Breast epithelium (tissue), 4 donors: Measurements from ENCODE around the gene KLF5. TPM values are rescaled to one million over a fixed set of nuclear protein-coding genes. Genes with fewer than 3 reads are reported as not detected.

Source experiments
- DNase-seq, 2 donors: peaks; one replicate each; pipeline ENCODE4 v3.0.0-alpha.2; 2019; ENCODE audit warnings: low spot score in 2 of 2
- H3K27ac ChIP-seq, 2 donors: fragments of 200-600 bp; sonication (generic) in 1 of 2; one replicate each; pipeline ENCODE4 v1.5.1; 2016 to 2019; ENCODE audit warnings: mild to moderate bottlenecking in 1 of 2
- H3K27me3 ChIP-seq, 2 donors: fragments of 200-600 bp; sonication (generic) in 1 of 2; one replicate each; pipeline versions ENCODE4 v1.5.1 to v1.6.0; 2017 to 2019; ENCODE audit warnings: control low read depth in 1 of 2, mild to moderate bottlenecking in 1 of 2
- H3K36me3 ChIP-seq: fragments of 200-600 bp; one replicate; pipeline ENCODE4 v1.5.1; 2019
- H3K4me1 ChIP-seq, 2 donors: fragments of 200-600 bp; sonication (generic); one replicate each; pipeline ENCODE4 v1.5.1; 2016 to 2019; ENCODE audit warnings: control low read depth in 1 of 2
- H3K4me3 ChIP-seq, 3 donors: fragments of 200-600 bp; sonication (generic); 1 replicate in 2 of 3; 2 replicates in 1 of 3; pipeline ENCODE4 v1.5.1; 2016 to 2019; ENCODE audit warnings: mild to moderate bottlenecking in 3 of 3, moderate library complexity in 2 of 3
- H3K9me3 ChIP-seq, 2 donors: fragments of 200-600 bp; sonication (generic) in 1 of 2; one replicate each; pipeline ENCODE4 v1.5.1; 2016 to 2019; ENCODE audit warnings: control low read depth in 1 of 2
- CTCF ChIP-seq, 3 donors: fragments of 450-650 bp; IDR thresholded peaks; one replicate each; pipeline ENCODE4 v1.5.1; 2016 to 2017; ENCODE audit warnings: antibody characterized with exemption in 3 of 3, mild to moderate bottlenecking in 3 of 3, moderate library complexity in 3 of 3
- POLR2A ChIP-seq: fragments of 450-650 bp; IDR thresholded peaks from one replicate; pipeline ENCODE4 v1.6.1; 2016; ENCODE audit warnings: antibody characterized with exemption, mild to moderate bottlenecking, moderate library complexity
- POLR2AphosphoS5 ChIP-seq, 3 donors: sonication (generic); formaldehyde crosslinking; IDR thresholded peaks; one replicate each; pipeline ENCODE4 v1.6.1; 2017; ENCODE audit warnings: antibody characterized with exemption in 3 of 3
- intact Hi-C: fragments of 100-400 bp; cut with DNase I; formaldehyde crosslinking; loops from one replicate; pipeline ENCODE4 v1.15.1; 2023; ENCODE audit warnings: low total_unique reads
- total RNA-seq, 3 donors: library from RNA; depleted of rRNA; stranded (reverse); fragments of >200 nt; gene quantifications; one replicate each; pipeline ENCODE4 v1.1.0, GENCODE V29; 2016

Gene KLF5
- total RNA-seq, 3 donors from 2014 or later = 2.2 to 30.7 (median 10.5) TPM

- intact Hi-C loops = no loop called here
- Histone ChIP-seq H3K27me3 (no peaks in the 10 kb centered on the region), H3K4me3 (no peak overlapping the region), H3K4me1 (no peaks in the 10 kb centered on the region), H3K36me3 (peaks cover 8% of the 10 kb centered on the region), H3K27ac (no peak overlapping the region), H3K9me3 (no peaks in the 10 kb centered on the region)
- TF ChIP-seq POLR2A = no peak
- no peak for TF ChIP-seq CTCF (IDR thresholded peaks at IDR 0.05)
- no peak for DNase-seq
These were observed 16.7 kb downstream of the KLF5 start for GRCh38 chr13:73075546-73075945.

GRCh38 chr13:73075954-73076353, 17.1 kb downstream of the KLF5 start:
- Histone ChIP-seq H3K4me3 (no peak overlapping the region), H3K27ac (no peak overlapping the region), H3K27me3 (no peaks in the 10 kb centered on the region), H3K9me3 (no peaks in the 10 kb centered on the region), H3K36me3 (peaks cover 8% of the 10 kb centered on the region), H3K4me1 (no peaks in the 10 kb centered on the region)
- TF ChIP-seq CTCF (IDR thresholded peaks at IDR 0.05) = no peak
- TF ChIP-seq POLR2A = no peak
- intact Hi-C loops = no loop called here
- DNase-seq = no peak

GRCh38 chr13:73077865-73078264, 19.1 kb downstream of the KLF5 start:
- peaks cover 8% of the 10 kb centered on the region for H3K36me3 ChIP-seq
- H3K4me3 ChIP-seq = no peak overlapping the region
- intact Hi-C loops = no loop called here
- TF ChIP-seq POLR2AphosphoS5 (IDR thresholded peaks at IDR 0.05) (no peak), CTCF (IDR thresholded peaks at IDR 0.05) (no peak), POLR2A (no peak)
- DNase-seq = no peak
- no peak overlapping the region for H3K27ac ChIP-seq
- H3K4me1 ChIP-seq = no peaks in the 10 kb centered on the region
- H3K27me3 ChIP-seq = no peaks in the 10 kb centered on the region
- H3K9me3 ChIP-seq = no peaks in the 10 kb centered on the region

GRCh38 chr13:73079359-73079758, 20.6 kb downstream of the KLF5 start:
- Histone ChIP-seq H3K4me3 (no peak overlapping the region), H3K4me1 (no peaks in the 10 kb centered on the region), H3K36me3 (peaks cover 8% of the 10 kb centered on the region), H3K27ac (no peak overlapping the region), H3K9me3 (no peaks in the 10 kb centered on the region), H3K27me3 (no peaks in the 10 kb centered on the region)
- TF ChIP-seq POLR2AphosphoS5 (IDR thresholded peaks at IDR 0.05) (no peak), CTCF (IDR thresholded peaks at IDR 0.05) (no peak), POLR2A (no peak)
- no peak for DNase-seq
- intact Hi-C loops = no loop called here

GRCh38 chr13:73081256-73081915, 22.6 kb downstream of the KLF5 start:
- TF ChIP-seq POLR2AphosphoS5 (IDR thresholded peaks at IDR 0.05) (no peak), POLR2A (no peak), CTCF (IDR thresholded peaks at IDR 0.05) (no peak)
- Histone ChIP-seq H3K4me3 (no peak overlapping the region), H3K27ac (no peak overlapping the region), H3K27me3 (no peaks in the 10 kb centered on the region), H3K36me3 (peaks cover 8% of the 10 kb centered on the region), H3K9me3 (no peaks in the 10 kb centered on the region), H3K4me1 (no peaks in the 10 kb centered on the region)
- no peak for DNase-seq
- intact Hi-C loops = no loop called here
